AG09319 (cell line): ENCODE data around the gene FAM81A.

Source experiments
- DNase-seq: peaks from one replicate; pipeline ENCODE4 v3.0.0-alpha.2; 2010; ENCODE audit warnings: low read depth; ENCODE audit errors: extremely low read depth
- TF ChIP-seq, protein P1 (sequence below): IDR thresholded peaks from 2 replicates; pipeline ENCODE4 v1.5.1; 2011; ENCODE audit warnings: low read depth, mild to moderate bottlenecking, inconsistent platforms, low read length, moderate library complexity

Gene FAM81A

DNA sequence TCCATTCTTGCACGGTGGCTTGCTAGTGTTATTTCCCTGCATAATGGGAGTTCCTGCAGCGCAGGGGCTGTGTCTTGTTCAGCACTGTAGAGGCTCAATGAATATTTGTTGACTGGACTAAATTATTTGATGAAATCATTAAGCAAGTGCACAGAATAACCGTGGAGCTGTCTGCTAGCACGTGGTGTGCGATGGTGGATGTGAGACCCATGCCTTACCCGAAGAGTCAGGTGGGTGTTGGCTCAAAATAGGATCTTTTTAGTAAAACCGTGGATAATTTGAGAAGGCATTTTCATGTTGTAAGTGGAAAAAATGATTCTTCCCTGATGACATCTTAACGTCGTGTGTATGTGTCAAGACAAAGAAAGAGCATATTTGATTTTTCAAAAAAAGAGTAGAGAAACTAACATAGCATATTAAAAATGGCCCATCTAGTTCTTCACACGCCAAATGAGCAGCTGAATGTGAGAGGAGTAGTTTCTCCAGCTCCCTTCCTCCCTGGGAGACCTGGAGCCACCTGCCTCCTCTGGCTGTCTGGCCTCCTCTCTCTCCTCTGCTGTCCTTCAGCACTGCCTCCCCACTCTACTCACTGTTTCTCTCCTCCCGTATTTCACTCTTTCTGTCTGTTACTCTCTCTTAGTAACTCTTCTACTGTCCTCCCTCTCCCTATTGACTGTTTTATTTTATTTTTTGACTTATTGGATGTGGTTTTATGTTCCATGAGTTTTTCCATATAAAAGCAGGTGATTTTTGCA lies 6.3 kb downstream of the FAM81A start:
- DNase-seq: no peak
- TF ChIP-seq, protein P1, sequence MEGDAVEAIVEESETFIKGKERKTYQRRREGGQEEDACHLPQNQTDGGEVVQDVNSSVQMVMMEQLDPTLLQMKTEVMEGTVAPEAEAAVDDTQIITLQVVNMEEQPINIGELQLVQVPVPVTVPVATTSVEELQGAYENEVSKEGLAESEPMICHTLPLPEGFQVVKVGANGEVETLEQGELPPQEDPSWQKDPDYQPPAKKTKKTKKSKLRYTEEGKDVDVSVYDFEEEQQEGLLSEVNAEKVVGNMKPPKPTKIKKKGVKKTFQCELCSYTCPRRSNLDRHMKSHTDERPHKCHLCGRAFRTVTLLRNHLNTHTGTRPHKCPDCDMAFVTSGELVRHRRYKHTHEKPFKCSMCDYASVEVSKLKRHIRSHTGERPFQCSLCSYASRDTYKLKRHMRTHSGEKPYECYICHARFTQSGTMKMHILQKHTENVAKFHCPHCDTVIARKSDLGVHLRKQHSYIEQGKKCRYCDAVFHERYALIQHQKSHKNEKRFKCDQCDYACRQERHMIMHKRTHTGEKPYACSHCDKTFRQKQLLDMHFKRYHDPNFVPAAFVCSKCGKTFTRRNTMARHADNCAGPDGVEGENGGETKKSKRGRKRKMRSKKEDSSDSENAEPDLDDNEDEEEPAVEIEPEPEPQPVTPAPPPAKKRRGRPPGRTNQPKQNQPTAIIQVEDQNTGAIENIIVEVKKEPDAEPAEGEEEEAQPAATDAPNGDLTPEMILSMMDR: no peak

DNA sequence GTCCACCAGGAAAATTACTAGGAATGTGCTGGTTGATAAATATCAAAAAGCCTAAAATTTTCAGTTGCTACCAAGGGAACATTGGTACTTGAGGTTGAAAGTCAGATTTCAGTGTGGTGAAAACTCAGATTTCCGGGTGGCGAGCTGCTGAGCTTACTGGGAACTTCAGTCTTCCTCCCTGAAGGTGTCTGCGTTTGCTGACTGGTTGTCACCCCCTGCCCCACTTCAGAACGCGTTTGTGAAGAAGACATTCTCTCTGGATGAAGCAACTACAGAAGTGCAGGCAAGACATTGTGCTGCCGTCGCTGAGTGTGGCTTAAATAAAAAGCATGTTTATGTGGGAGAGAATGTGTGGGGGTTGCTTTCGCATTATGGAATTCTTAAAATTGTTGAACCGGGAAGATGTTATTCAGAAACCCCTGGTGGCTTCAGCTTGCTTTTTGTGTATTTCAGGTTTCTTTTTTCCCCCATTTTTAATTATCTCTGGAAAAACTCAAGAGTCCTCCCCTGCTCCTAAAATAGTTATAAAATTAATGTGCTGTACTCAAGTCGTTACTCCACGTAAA lies 7.1 kb downstream of the FAM81A start:
- TF ChIP-seq, protein P1: no peak
- no peak for DNase-seq

DNA sequence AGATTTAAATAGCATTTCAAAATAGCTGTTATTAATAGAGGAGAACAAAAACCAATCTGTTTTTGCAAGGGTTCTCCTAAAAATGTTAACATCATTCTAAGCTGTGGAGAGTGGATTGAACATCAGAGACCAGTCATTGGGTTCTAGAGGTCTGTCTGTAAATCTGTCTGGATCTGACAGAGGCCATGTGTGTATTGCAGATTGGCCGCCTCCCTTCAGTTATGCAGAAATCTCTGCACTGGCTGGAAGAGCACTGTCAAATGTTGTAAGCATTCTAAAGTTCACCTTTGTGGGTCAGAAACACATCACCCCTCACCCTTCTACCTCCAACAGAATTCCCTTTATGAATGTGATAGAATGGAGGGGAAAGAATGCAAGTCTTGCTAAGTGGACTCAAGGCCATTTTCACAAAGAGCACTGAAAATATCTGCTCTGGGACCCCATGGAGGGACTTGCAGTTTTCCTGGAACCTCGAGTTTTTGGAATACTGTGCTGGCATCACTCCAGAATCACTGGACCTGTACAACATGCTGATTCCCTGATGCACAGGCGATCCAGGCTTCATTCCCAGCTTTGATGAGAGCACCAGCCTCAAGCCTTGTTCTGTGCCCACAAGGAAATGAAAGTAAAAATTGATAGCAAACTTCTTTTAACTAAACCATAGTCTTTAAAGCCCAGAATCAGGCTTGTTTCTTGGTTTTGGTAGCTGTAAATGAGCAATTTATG lies 8.4 kb downstream of the FAM81A start:
- no peak for DNase-seq

GRCh38 chr15:59447367-59447766 lies 9.4 kb downstream of the FAM81A start:
- DNase-seq: no peak
- TF ChIP-seq, protein P1: no peak

More for the DNA sequence above, 8.4 kb downstream of the FAM81A start:
- TF ChIP-seq, protein P1: no peak

GRCh38 chr15:59448871-59449270 lies 10.9 kb downstream of the FAM81A start:
- DNase-seq: no peak

GRCh38 chr15:59453474-59454215 lies 15.7 kb downstream of the FAM81A start:
- no peak for DNase-seq
- TF ChIP-seq, protein P1: no peak

More at GRCh38 chr15:59448871-59449270, 10.9 kb downstream of the FAM81A start:
- TF ChIP-seq, protein P1: no peak
